CD4-positive, alpha-beta T cell treated with Interleukin-6 for 4 hours (primary cell): Measurements from ENCODE around the gene GRK1.

ENCODE experiments used
- DNase-seq: peaks from one replicate; pipeline ENCODE4 v3.0.0-alpha.2; 2020; ENCODE audit warnings: mixed read lengths

GRK1 gene

GRCh38 chr13:113650731-113651148 is 16.3 kb upstream of the GRK1 start:
- no peak for DNase-seq

DNA sequence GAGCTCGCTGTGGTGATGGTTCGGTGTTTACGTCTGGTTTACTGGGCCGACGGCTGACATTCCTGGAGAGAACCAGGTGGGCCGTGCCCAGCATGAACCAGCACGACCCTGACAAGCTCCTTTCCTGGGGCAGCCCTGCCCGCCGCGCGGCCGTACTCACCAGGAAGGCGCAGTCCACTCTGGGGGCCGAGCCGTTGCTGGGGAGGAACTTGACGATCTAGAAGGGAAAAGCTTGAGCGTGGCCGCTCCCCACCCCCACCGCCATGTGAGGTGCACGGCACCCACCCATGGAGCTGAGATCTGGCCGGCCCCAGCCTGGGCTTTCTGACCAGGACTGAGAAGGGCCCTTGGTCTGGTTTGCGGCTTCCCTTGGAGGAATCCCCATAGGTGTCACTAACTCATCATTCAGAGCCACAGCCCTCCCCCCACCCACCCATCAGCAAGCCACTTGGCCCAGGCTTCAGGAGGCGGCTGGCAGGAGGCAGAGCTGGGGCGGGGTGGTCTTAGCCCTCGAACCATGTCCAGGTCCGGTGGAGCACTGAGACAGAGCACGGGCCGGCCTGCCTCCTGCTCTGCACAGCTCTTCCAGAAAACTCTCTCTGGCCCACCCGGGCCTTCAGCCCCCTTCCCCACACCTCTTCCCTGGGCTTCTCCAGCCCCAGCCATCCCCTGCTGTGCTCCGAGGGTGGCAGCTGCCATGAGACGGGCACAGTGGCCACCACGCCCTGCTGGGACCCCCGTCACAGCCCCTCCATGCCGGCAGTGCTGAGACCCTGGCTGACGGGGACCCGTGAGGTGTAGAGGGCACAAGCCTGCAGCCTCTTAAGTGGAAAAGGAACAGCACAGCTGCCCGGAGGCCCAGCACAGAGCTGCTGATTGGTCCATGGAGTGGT is 15.3 kb upstream of the GRK1 start:
- DNase-seq: no peak

DNA sequence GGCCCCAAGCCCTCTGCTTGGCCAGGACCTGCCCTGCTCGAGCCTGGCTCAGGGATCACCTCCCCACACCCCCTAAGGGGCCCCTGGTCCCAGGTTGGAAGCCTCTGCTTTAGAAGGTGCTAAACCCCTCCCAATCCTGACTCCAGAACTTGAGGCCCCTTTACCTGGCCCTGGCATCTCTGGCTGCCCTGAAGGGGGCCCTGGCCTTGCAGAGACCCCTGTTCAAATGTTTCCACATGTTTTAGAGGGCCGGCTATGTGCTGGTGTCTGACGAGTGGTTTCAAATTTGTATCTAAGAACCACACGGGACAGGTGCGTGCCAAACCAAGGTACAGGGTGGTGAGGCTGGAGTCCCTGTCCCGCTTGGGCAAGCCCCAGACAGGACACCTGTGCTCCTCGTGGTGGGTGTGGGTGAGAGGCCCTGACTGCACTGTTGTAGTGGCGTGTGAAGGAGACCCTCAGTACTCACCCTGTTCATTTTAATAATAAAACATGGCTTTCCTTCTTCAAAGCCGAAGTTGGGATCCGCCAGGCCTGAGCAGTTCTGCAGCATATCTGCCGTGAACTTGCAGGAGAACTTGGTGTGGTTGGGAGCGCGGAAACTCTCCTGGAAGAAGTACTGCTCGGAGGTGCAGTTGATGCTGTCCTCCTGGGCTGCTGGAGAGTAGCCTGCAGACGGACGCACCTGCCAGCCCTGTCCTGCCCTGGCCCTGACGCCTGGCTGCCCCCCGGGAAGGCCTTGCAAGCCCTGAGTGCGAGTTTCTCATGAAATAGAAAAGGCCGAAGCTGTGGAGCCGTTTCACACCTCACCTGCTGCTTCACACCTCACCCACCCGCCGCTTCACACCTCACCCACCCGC is 14.4 kb upstream of the GRK1 start:
- DNase-seq: no peak

- peak; percentile 20 for DNase-seq
Observed at GRCh38 chr13:113653264-113654174, 13.5 kb upstream of the GRK1 start.

- DNase-seq: no peak
Observed at GRCh38 chr13:113654175-113654560, 12.9 kb upstream of the GRK1 start.

GRCh38 chr13:113654591-113655345 is 12.3 kb upstream of the GRK1 start:
- DNase-seq: no peak

- DNase-seq: no peak
Observed at GRCh38 chr13:113655346-113656002, 11.5 kb upstream of the GRK1 start.

GRCh38 chr13:113656003-113656588 is 10.9 kb upstream of the GRK1 start:
- DNase-seq: no peak

DNA sequence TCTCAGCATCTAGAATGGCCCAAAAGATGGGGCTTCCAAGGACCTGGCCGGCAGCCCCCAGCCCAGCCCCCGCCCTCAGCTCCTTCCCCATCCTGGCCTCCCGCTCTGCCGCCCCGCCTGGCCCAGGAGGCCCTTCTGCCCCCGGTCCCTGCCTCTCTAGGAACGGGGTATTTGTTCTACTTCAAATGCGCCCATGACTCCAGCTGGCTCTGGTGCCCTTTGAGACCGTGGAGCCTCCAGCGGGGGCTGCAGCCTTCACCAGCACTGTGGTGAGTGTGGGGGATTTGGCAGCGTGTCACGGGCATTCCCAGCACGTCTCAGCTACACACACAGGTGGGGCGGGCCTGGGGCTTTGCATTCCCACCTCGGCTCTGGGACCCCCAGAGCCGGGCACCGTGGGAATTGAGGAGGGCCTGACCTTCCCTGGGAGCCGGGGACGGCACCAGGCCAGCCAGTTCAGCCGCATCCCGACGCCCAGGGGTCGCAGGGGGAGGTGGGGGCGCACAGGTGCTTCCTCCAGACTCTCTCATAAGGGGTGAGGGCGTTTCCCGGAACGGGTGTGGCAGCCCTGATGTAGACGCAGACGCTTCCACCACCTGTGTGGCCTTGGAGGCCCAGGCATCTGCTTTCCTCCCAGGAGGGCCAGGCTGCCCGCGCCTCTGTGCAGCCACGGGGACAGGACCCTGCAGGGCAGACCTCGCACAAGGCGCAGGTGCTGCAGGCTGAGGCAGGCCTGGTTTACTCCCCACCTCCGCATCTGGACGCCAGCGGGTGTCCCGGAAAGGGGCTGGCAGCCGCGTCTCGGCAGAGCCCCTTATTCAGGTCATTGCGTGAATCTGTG is 10.0 kb upstream of the GRK1 start:
- no peak for DNase-seq

GRCh38 chr13:113657851-113658741 is 8.9 kb upstream of the GRK1 start, which contains the start of gene ATP4B:
ATP4B (minus strand) TSS chr13:113658198; CDS start chr13:113658144, 54 bp downstream.
- no peak for DNase-seq

- DNase-seq: no peak
Observed at GRCh38 chr13:113658836-113659235, 8.2 kb upstream of the GRK1 start.

DNA sequence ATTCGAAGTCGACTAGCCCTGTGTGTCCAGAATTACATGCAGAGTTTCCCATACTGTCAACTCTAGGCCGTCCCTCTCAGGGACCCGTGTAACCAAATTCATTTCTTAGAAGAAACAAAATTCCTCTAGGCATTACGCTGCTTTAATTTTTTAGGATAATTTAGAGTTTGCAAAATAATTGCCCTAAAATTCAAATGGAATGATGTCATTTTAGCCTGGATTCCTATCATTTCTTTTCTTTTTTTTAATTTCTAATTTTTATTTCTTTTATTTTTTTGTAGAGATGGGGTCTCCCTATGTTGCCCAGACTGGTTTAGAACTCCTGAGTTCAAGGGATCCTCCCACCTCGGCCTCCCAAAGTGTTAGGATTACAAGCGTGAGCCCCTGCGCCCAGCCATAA is 7.7 kb upstream of the GRK1 start:
- no peak for DNase-seq

DNA sequence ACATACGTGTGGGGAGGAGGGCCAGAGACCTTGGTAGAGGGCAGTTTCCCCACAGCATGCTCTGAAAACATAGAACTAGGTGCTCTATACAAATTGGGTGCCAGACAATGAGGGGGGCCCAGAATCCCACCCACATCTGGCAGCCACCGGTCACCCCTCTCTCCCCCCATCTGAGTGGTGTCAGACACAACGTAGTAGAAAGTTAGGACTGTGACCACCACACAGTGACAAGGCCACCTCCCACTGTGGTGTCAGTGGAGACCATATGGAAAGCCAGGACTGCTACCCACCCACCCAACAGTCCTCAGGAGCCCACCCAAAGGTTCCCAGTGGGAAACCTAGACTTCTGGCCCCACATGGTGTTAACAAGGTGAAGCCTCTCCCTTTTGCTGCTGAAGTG is 7.0 kb upstream of the GRK1 start:
- DNase-seq: no peak

DNA sequence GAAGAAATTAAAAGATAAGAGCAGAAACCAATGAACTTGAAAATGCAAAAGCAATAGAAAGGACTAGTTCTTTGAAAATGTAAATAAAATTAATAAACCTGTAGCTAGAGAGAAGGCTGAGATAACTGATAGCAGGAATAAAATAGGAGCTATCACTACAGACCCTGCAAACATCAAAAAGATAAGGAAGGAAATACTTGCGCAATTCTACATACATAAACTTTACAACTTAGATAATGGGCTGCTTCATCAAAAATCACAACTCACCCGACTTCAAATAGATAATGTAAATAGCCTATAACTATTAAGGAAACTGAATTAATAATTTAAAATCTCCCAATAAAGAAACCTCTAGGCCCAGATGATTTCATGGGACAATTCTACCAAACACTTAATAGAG is 5.5 kb upstream of the GRK1 start:
- no peak for DNase-seq

DNA sequence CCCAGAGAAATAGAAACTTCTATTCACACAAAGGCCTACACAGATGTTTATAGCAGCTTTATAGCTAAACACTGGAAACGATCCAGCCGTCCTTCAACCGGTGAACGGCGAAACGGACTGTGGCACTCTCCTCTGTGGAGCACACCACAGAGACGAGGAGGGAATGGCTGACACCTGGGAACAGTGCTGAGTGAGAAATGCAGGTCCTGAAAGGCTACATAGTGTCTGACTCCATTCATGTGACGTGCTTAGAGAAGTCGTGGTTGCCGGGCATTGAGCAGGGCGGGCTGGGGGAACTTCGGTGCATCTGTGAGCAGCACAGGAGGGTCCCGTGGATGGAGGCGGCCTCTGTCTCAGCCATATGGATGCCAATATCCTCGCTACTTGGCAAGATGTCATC is 3.1 kb upstream of the GRK1 start:
- no peak for DNase-seq

DNA sequence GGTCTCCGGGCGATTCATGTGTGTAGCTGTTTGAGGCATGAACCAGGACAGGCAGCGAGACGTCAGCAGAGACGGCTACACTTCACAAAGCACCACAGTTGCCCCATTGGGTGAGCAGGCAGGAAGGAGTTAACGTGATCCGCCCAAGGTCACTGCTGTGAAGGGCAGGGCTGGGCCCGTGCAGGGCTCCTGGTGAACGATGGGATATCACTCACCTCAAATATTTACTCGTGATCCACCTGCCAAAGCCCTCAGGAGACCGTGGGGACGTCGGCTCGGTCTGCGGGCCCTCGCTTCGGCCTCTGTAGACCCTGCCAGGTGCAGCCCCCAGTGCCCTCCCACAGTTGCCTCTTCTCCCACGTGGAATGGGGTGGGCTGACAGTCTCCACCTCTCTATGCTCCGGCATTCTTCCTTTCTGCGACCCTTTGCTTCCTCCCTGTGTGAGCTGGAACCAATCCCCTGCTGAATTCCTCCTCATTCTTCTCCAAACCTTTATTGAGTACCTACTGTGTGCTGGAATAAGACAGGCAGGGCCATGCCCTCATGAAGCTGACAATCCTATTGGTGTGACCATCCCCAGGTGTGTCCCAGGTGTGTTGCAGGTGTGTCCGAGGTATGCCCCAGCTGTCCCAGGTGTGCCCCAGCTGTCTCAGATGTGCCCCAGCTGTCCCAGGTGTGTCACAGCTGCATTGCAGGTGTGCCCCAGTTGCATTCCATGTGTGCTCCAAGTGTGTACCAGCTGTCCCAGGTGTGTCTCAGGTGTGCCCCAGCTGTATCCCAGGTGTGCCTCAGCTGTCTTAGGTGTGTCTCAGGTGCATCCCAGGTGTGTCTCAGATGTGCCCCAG is 2.0 kb upstream of the GRK1 start:
- no peak for DNase-seq

DNA sequence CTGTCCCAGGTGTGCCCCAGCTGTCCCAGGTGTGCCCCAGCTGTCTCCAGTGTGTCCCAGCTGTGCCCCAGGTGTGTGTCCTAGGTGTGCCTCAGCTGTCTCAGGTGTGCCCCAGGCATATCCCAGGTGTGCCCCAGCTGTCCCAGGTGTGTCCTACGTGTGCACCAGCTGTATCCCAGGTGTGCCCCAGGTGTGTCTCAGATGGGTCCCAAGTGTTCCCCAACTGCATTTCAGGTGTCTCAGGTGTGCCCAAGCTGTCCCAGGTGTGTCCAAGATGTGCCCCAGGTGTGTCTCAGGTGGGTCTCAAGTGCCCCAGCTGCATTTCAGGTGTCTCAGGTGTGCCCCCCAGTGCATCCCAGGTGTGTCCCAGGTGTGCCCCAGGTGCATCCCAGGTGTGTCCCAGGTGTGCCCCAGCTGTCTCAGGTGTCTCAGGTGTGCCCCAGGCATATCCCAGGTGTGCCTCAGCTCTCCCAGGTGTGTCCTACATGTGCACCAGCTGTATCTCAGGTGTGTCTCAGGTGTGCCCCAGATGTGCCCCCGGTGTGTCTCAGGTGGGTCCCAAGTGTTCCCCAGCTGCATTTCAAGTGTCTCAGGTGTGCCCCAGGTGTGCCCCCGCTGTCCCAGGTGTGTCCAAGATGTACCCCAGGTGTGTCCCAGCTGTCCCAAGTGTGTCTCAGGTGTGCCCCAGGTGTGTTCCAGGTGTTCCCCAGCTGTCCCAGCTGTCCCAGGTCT is 1.3 kb upstream of the GRK1 start:
- no peak for DNase-seq
